BLaER1 (cell line): ENCODE data around the gene KIR3DL2.
"Not testable (repeated sequence)": the region's sequence is repeated elsewhere in the genome, so short reads cannot be mapped to it uniquely, and the experiment has no call there.

Source experiments
- H3K27ac ChIP-seq: shearing (Covaris generic); formaldehyde crosslinking; 2 replicates; pipeline ENCODE4 v1.8.1; 2022
- H3K27me3 ChIP-seq: shearing (Covaris generic); formaldehyde crosslinking; 2 replicates; pipeline ENCODE4 v1.8.1; 2022
- H3K36me3 ChIP-seq: shearing (Covaris generic); formaldehyde crosslinking; 2 replicates; pipeline ENCODE4 v1.8.1; 2022
- H3K4me1 ChIP-seq: shearing (Covaris generic); formaldehyde crosslinking; 2 replicates; pipeline ENCODE4 v1.8.1; 2022
- H3K4me2 ChIP-seq: shearing (Covaris generic); formaldehyde crosslinking; 2 replicates; pipeline ENCODE4 v1.8.1; 2022
- H3K4me3 ChIP-seq: shearing (Covaris generic); formaldehyde crosslinking; 2 replicates; pipeline ENCODE4 v1.8.1; 2022
- H3K9ac ChIP-seq: shearing (Covaris generic); formaldehyde crosslinking; 2 replicates; pipeline ENCODE4 v1.8.1; 2022
- H3K9me3 ChIP-seq: shearing (Covaris generic); formaldehyde crosslinking; 2 replicates; pipeline ENCODE4 v1.8.1; 2022
- H4K20me1 ChIP-seq: shearing (Covaris generic); formaldehyde crosslinking; 2 replicates; pipeline ENCODE4 v1.8.1; 2022
- Cebpa-rat ChIP-seq: shearing (Covaris generic); IDR thresholded peaks from 2 replicates; pipeline ENCODE4 v1.8.1; 2022

The KIR3DL2 gene

DNA sequence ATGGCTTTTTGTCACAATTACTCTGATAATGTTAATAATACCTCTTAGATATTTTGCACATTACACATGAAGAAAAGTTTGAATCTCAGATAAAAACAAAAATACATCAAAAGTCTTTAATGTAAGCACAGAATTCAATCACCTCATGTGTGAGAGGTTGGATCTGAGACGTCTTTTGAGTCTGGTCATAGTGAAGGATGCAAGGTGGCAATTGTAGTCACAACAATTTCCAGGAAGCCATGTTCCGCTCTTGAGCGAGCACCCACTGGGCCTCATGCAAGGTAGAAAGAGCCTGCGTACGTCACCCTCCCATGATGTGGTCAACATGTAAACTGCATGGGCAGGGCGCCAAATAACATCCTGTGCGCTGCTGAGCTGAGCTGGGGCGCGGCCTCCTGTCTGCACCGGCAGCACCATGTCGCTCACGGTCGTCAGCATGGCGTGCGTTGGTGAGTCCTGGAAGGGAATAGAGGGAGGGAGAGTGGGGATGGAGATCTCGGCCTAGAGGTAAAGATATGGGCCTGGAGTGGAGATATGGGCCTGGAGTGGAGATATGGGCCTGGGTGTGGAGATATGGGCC, at the start of gene KIR3DL2:
Gene KIR3DL2 (plus strand): TSS at position 383 of the 580 bp plus-strand sequence. CDS start 33 bp downstream, at position 416.
- not testable (repeated sequence) for H3K36me3 ChIP-seq, H3K4me3 ChIP-seq, H4K20me1 ChIP-seq, H3K27me3 ChIP-seq
- peak within 1 kb of the TSS; percentile 72 for H3K27ac ChIP-seq
- peak within 1 kb of the TSS; percentile 41; the same call in 1 of the 2 replicates for H3K9ac ChIP-seq
- peaks cover 23% of the 10 kb centered on the region for H3K4me1 ChIP-seq
- peaks cover 12% of the 10 kb centered on the region for H3K9me3 ChIP-seq
- H3K4me2 ChIP-seq = peak within 1 kb of the TSS; percentile 62

- no peak for TF ChIP-seq Cebpa-rat
- H3K4me2 ChIP-seq = no peak within 1 kb of the TSS
- H3K4me1 ChIP-seq = no peaks in the 10 kb centered on the region
- no peak within 1 kb of the TSS for H3K27ac ChIP-seq
- no peak within 1 kb of the TSS for H3K4me3 ChIP-seq
- H3K27me3 ChIP-seq = no peaks in the 10 kb centered on the region
- no peaks in the 10 kb centered on the region for H3K9me3 ChIP-seq
- no peaks in the 10 kb centered on the region for H4K20me1 ChIP-seq
- no peak within 1 kb of the TSS for H3K9ac ChIP-seq
- no peaks in the 10 kb centered on the region for H3K36me3 ChIP-seq
These were observed 46.8 kb upstream of the KIR3DL2 start, which contains the start of gene KIR2DL4 for GRCh38 chr19:54803410-54803809. Gene KIR2DL4 (plus strand): TSS chr19:54803610. CDS start chr19:54803652, 42 bp downstream.

DNA sequence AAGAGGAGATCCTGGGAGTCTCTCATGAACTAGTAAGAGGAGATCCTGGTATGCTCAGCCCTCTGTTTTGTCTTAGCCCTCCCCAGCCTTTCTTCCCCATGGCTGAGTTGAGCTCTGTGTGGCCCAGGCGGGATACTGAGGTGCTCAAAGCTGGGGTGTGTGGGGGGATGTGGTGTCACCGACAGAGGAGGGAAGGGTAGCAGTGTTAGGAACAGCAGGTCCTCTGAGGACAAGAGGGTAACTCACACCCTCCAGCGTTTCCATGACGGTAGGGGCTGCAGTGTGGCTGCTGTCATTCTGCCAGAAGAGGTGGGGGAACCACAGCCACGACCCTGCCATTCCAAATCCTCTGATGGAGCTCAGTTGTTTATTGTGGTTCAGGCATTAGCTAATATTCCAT, 46.1 kb upstream of the KIR3DL2 start:
- H3K4me3 ChIP-seq = no peak overlapping the region
- no peak for TF ChIP-seq Cebpa-rat
- H3K36me3 ChIP-seq = no peaks in the 10 kb centered on the region
- no peak overlapping the region for H3K9ac ChIP-seq
- H3K9me3 ChIP-seq = no peaks in the 10 kb centered on the region
- no peaks in the 10 kb centered on the region for H4K20me1 ChIP-seq
- no peak overlapping the region for H3K4me2 ChIP-seq
- no peaks in the 10 kb centered on the region for H3K27me3 ChIP-seq
- no peak overlapping the region for H3K27ac ChIP-seq
- H3K4me1 ChIP-seq = no peaks in the 10 kb centered on the region

- Histone ChIP-seq H3K27ac (no peak overlapping the region), H3K9ac (no peak overlapping the region), H3K4me1 (no peaks in the 10 kb centered on the region), H3K9me3 (no peaks in the 10 kb centered on the region), H3K4me3 (no peak overlapping the region), H3K36me3 (no peaks in the 10 kb centered on the region), H4K20me1 (no peaks in the 10 kb centered on the region), H3K27me3 (no peaks in the 10 kb centered on the region), H3K4me2 (no peak overlapping the region)
- TF ChIP-seq Cebpa-rat = no peak
These were observed 45.7 kb upstream of the KIR3DL2 start for GRCh38 chr19:54804571-54804970.

- no peak overlapping the region for H3K9ac ChIP-seq
- H3K36me3 ChIP-seq = no peaks in the 10 kb centered on the region
- peaks cover under 1% of the 10 kb centered on the region; the same call in 1 of the 2 replicates for H3K9me3 ChIP-seq
- no peak overlapping the region for H3K27ac ChIP-seq
- no peak overlapping the region for H3K4me3 ChIP-seq
- no peaks in the 10 kb centered on the region for H3K4me1 ChIP-seq
- no peak overlapping the region for H3K4me2 ChIP-seq
- no peak for TF ChIP-seq Cebpa-rat
- H3K27me3 ChIP-seq = no peaks in the 10 kb centered on the region
- H4K20me1 ChIP-seq = no peaks in the 10 kb centered on the region
These were observed 44.4 kb upstream of the KIR3DL2 start for GRCh38 chr19:54805665-54806515.

- H3K9me3 ChIP-seq = peaks cover 6% of the 10 kb centered on the region
- TF ChIP-seq Cebpa-rat = no peak
- no peak overlapping the region for H3K4me3 ChIP-seq
- no peaks in the 10 kb centered on the region for H3K36me3 ChIP-seq
- no peak overlapping the region for H3K9ac ChIP-seq
- no peaks in the 10 kb centered on the region for H3K4me1 ChIP-seq
- H3K4me2 ChIP-seq = no peak overlapping the region
- no peaks in the 10 kb centered on the region for H4K20me1 ChIP-seq
- H3K27me3 ChIP-seq = no peaks in the 10 kb centered on the region
- no peak overlapping the region for H3K27ac ChIP-seq
These were observed 43.8 kb upstream of the KIR3DL2 start for GRCh38 chr19:54806516-54806838.

DNA sequence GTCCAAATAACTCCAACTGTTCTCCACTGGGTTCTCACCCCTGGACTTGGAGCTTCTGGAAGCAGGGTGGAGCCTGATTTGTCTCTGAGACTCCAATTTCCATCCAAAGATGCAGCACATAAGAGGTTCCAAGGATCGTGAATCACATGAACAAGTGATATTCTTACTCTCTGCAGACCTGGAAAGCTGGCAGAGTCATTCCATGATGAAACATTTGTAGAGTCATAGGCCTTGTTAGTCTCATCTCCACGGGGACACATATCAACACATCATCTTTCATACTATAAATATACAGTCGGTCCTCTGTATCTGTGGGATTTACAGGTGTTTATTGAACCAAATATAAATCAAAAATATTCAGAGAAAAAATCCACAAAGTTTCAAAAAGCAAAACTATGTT, 35.7 kb upstream of the KIR3DL2 start:
- not testable (repeated sequence) for H4K20me1 ChIP-seq, H3K36me3 ChIP-seq, H3K4me1 ChIP-seq, H3K27me3 ChIP-seq, H3K27ac ChIP-seq, H3K9ac ChIP-seq, H3K4me2 ChIP-seq, H3K4me3 ChIP-seq
- H3K9me3 ChIP-seq = peaks cover 20% of the 10 kb centered on the region

DNA sequence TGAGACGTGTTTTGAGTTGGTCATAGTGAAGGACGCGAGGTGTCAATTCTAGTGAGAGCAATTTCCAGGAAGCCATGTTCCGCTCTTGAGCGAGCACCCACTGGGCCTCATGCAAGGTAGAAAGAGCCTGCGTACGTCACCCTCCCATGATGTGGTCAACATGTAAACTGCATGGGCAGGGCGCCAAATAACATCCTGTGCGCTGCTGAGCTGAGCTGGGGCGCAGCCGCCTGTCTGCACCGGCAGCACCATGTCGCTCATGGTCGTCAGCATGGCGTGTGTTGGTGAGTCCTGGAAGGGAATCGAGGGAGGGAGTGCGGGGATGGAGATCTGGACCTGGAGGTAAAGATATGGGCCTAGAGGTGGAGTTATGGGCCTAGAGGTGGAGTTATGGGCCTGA, 34.0 kb upstream of the KIR3DL2 start, which contains the start of gene KIR3DL1:
Gene KIR3DL1 (plus strand): TSS at position 218 of the 400 bp plus-strand sequence.
- not testable (repeated sequence) for H3K27ac ChIP-seq

DNA sequence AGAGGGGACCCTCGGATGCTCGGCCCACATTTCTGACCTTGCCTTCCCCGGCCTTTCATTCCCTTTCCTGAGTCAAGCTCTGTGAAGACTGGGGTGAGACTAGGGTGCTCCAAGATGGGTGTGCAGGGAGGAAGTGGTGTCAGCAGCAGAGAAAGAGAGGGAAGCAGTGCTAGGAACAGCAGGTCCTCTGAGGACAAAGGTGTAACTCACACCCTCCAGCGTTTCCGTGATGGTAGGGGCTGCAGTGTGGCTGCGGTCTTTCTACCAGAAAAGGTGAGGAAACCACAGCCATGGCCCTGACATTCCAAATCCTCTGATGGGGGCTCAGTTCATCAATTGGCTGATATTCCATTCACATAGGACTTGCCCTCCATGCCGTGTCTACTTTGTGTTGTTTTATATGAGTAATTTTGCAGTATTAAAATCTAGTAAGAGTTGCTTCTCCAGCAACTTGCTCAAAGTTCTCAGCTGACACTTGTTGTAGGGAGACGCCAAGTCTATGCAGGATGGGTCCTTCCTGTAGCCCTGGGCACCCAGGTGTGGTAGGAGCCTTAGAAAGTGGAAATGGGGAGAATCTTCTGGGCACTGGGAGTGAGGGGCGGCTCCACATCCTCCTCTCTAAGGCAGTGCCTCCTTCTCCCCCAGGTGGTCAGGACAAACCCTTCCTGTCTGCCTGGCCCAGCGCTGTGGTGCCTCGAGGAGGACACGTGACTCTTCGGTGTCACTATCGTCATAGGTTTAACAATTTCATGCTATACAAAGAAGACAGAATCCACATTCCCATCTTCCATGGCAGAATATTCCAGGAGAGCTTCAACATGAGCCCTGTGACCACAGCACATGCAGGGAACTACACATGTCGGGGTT, 32.3 kb upstream of the KIR3DL2 start:
- no peak for TF ChIP-seq Cebpa-rat

More for the DNA sequence above, 34.0 kb upstream of the KIR3DL2 start, which contains the start of gene KIR3DL1:
- not testable (repeated sequence) for H4K20me1 ChIP-seq, H3K9ac ChIP-seq, H3K4me2 ChIP-seq, H3K27me3 ChIP-seq, H3K4me3 ChIP-seq, H3K36me3 ChIP-seq, H3K4me1 ChIP-seq
- H3K9me3 ChIP-seq = peaks cover 16% of the 10 kb centered on the region

DNA sequence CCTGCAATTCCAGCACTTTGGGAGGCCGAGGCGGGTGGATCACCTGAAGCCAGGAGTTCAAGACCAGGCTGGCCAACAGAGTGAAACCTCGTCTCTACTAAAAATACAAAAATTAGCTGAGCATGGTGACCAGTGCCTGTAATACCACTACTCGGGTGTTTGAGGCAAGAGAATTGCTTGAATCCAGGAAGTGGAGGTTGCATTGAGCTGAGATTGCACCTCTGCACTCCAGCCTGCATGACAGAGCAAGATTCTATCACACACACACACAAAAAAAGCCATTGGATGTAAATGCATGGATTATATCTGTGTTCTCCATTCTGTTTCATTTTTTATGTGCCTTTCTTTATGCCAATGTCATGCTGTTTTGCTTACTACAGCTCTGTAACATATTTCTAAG, 25.8 kb upstream of the KIR3DL2 start:
- H3K4me1 ChIP-seq, H3K27ac ChIP-seq, H3K36me3 ChIP-seq, H3K4me3 ChIP-seq, H3K4me2 ChIP-seq, H3K27me3 ChIP-seq, H3K9me3 ChIP-seq, H4K20me1 ChIP-seq, H3K9ac ChIP-seq: not testable (repeated sequence)

More for the DNA sequence above, 32.3 kb upstream of the KIR3DL2 start:
- Histone ChIP-seq H3K4me1 (no peaks in the 10 kb centered on the region; the same call in 1 of the 2 replicates), H3K4me3 (no peak overlapping the region), H3K27ac (no peak overlapping the region), H3K36me3 (no peaks in the 10 kb centered on the region), H3K27me3 (no peaks in the 10 kb centered on the region), H3K9ac (no peak overlapping the region), H3K4me2 (no peak overlapping the region), H3K9me3 (no peaks in the 10 kb centered on the region), H4K20me1 (no peaks in the 10 kb centered on the region)

DNA sequence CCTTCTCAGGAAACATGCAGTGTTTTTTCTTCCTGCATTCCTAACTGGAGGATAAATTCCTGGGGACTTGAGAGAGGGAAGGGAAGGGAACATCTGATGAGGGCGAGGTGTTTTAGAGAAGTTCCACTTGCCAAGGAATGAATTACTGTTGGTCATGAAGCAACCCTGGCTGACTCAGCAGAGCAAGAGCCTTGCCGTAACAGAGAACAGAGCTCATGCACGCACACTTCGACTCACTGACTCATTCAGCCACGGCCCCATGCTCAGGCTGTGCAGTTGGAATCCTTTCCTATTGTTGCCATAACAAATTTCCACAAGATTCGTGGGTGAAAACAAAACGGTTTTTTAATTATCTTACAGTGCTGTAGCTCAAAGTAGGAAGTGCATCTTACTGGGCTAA, 24.9 kb upstream of the KIR3DL2 start:
- H3K27ac ChIP-seq, H3K4me3 ChIP-seq, H3K4me1 ChIP-seq, H4K20me1 ChIP-seq, H3K27me3 ChIP-seq, H3K9ac ChIP-seq, H3K9me3 ChIP-seq, H3K4me2 ChIP-seq, H3K36me3 ChIP-seq: not testable (repeated sequence)

GRCh38 chr19:54828064-54828463, 22.2 kb upstream of the KIR3DL2 start:
- H3K4me3 ChIP-seq, H3K9me3 ChIP-seq, H3K27ac ChIP-seq, H3K9ac ChIP-seq, H3K27me3 ChIP-seq, H3K4me1 ChIP-seq, H3K4me2 ChIP-seq, H4K20me1 ChIP-seq, H3K36me3 ChIP-seq: not testable (repeated sequence)

- H3K36me3 ChIP-seq, H3K27ac ChIP-seq, H3K27me3 ChIP-seq, H3K9me3 ChIP-seq, H3K4me2 ChIP-seq, H3K4me1 ChIP-seq, H3K4me3 ChIP-seq, H4K20me1 ChIP-seq, H3K9ac ChIP-seq: not testable (repeated sequence)
These were observed 17.7 kb upstream of the KIR3DL2 start, which contains the start of gene KIR2DS4 for GRCh38 chr19:54832496-54832895. Gene KIR2DS4 (plus strand): TSS chr19:54832676.
